Aorta (tissue), 5 donors: ENCODE results near the gene ADM5. TPM values are rescaled to one million over a fixed set of nuclear protein-coding genes. Genes with fewer than 3 reads are reported as not detected.

Experiments used
- ATAC-seq: fragments of 200-7000 bp; cut with Tn5 transposase; one replicate; pipeline ENCODE4 v1.9.1; 2022; ENCODE audit warnings: moderate library complexity; ENCODE audit not compliant: low FRiP score
- DNase-seq, 2 donors: peaks; one replicate each; pipeline ENCODE4 v3.0.0-alpha.2; 2020
- H3K27ac ChIP-seq, 2 donors: one replicate each; pipeline ENCODE4 v1.5.1; 2013; ENCODE audit warnings: low read length in 2 of 2, mild to moderate bottlenecking in 2 of 2, moderate library complexity in 2 of 2, control low read depth in 1 of 2, inconsistent platforms in 1 of 2, low read depth in 1 of 2
- H3K27me3 ChIP-seq, 2 donors: one replicate each; pipeline ENCODE4 v1.6.1; 2013; ENCODE audit warnings: control low read depth in 1 of 2, low read length in 1 of 2, mild to moderate bottlenecking in 1 of 2, moderate library complexity in 1 of 2; ENCODE audit not compliant: insufficient read depth in 2 of 2, control insufficient read depth in 1 of 2
- H3K36me3 ChIP-seq, 2 donors: one replicate each; pipeline ENCODE4 v1.6.1; 2013; ENCODE audit warnings: control low read depth in 1 of 2, low read length in 1 of 2, mild to moderate bottlenecking in 1 of 2; ENCODE audit not compliant: insufficient read depth in 2 of 2, control insufficient read depth in 1 of 2
- H3K4me1 ChIP-seq, 2 donors: one replicate each; pipeline ENCODE4 v1.6.1; 2013; ENCODE audit warnings: low read length in 2 of 2, control low read depth in 1 of 2, mild to moderate bottlenecking in 1 of 2, moderate library complexity in 1 of 2; ENCODE audit not compliant: insufficient read depth in 2 of 2, control insufficient read depth in 1 of 2
- H3K4me3 ChIP-seq, 2 donors: one replicate each; pipeline ENCODE4 v1.5.1; 2013; ENCODE audit warnings: low read length in 2 of 2, control low read depth in 1 of 2, mild to moderate bottlenecking in 1 of 2
- H3K9me3 ChIP-seq: one replicate; pipeline ENCODE4 v1.6.1; 2013; ENCODE audit warnings: mild to moderate bottlenecking, low read length; ENCODE audit not compliant: control insufficient read depth
- WGBS, 2 donors: extraction: QIAGEN DNeasy Blood & Tissue Kit; methylation state at CpG; one replicate each; pipeline ENCODE4 v1.1.7; 2013; 5-methylcytosine and 5-hydroxymethylcytosine counted together
- intact Hi-C, 2 donors: fragments of 100-400 bp; cut with DNase I; formaldehyde crosslinking; loops; one replicate each; pipeline versions ENCODE4 v1.14.2 to v1.15.0; 2022
- polyA plus RNA-seq, 2 donors: library from polyadenylated mRNA; stranded (reverse); fragments of 200-250 nt; gene quantifications; one replicate each; pipeline ENCODE4 v1.2.3, GENCODE V29; 2013
- total RNA-seq, 2 donors: library from RNA; stranded (reverse); fragmentation: NEBNext Ultra II Directional; extraction: Animal tissue kit (Norgen Biotek cat#: 25700); gene quantifications; one replicate each; pipeline ENCODE4 v1.2.1, GENCODE V29; 2021
- donor health status: healthy with polysubstance abuse.
- donor health status: Bipolar disorder and iron deficiency.
- donor health status: DM: no; HTN: no; CAD: no.
- donor health status: DM: no; HTN: no; CAD: no.
- donor health status: DM: yes; HTN: yes; CAD: no.

Gene ADM5
- total and polyA plus RNA-seq, 4 donors: 0.13 to 4.8 (median 0.78) TPM

- intact Hi-C loops: no loop called here
- DNase-seq (no peak), ATAC-seq (no peak)
- no peak overlapping the region for H3K4me3 ChIP-seq
- H3K27me3 ChIP-seq: no peaks in the 10 kb centered on the region
- H3K9me3 ChIP-seq: no peaks in the 10 kb centered on the region
- no peak overlapping the region for H3K27ac ChIP-seq
- H3K36me3 ChIP-seq: no peaks in the 10 kb centered on the region
- no peaks in the 10 kb centered on the region for H3K4me1 ChIP-seq
- WGBS, 2 donors: 91 to 94% methylated on average over 5 of the region's 5 CpGs
These were observed 10.0 kb downstream of the ADM5 start for GRCh38 chr19:49699364-49699763.

GRCh38 chr19:49700563-49700962, 11.2 kb downstream of the ADM5 start:
- 64 to 66% methylated on average over 11 of the region's 11 CpGs for WGBS, 2 donors
- no peak overlapping the region for H3K4me3 ChIP-seq
- intact Hi-C loops: no loop called here
- ATAC-seq (peak; percentile 33), DNase-seq (no peak)
- H3K4me1 ChIP-seq: no peaks in the 10 kb centered on the region
- H3K27ac ChIP-seq: no peak overlapping the region
- H3K36me3 ChIP-seq: no peaks in the 10 kb centered on the region
- H3K27me3 ChIP-seq: no peaks in the 10 kb centered on the region
- no peaks in the 10 kb centered on the region for H3K9me3 ChIP-seq

- intact Hi-C loops: no loop called here
- Histone ChIP-seq H3K4me3 (no peak overlapping the region), H3K9me3 (no peaks in the 10 kb centered on the region), H3K27me3 (no peaks in the 10 kb centered on the region), H3K36me3 (no peaks in the 10 kb centered on the region), H3K4me1 (no peaks in the 10 kb centered on the region), H3K27ac (no peak overlapping the region)
- ATAC-seq (no peak), DNase-seq (no peak)
- WGBS, 2 donors: 49 to 58% methylated on average over 38 to 40 of the region's 40 CpGs
These were observed 11.9 kb downstream of the ADM5 start for GRCh38 chr19:49701271-49701786.

- intact Hi-C loops: no loop called here
- no peak overlapping the region for H3K4me3 ChIP-seq
- no peak for ATAC-seq
- H3K4me1 ChIP-seq: no peaks in the 10 kb centered on the region
- DNase-seq: no peak
- no peaks in the 10 kb centered on the region for H3K9me3 ChIP-seq
- H3K27me3 ChIP-seq: no peaks in the 10 kb centered on the region
- no peaks in the 10 kb centered on the region for H3K36me3 ChIP-seq
- no peak overlapping the region for H3K27ac ChIP-seq
- 80 to 83% methylated on average over 22 of the region's 22 CpGs for WGBS, 2 donors
These were observed 15.7 kb downstream of the ADM5 start for GRCh38 chr19:49704888-49705642.

GRCh38 chr19:49705919-49706318, 16.5 kb downstream of the ADM5 start:
- Histone ChIP-seq H3K4me3 (no peak overlapping the region), H3K36me3 (no peaks in the 10 kb centered on the region), H3K9me3 (no peaks in the 10 kb centered on the region), H3K27me3 (no peaks in the 10 kb centered on the region), H3K27ac (no peak overlapping the region), H3K4me1 (no peaks in the 10 kb centered on the region)
- intact Hi-C loops: no loop called here
- peak; percentile 40 for ATAC-seq
- 91 to 93% methylated on average over 16 of the region's 16 CpGs for WGBS, 2 donors
- DNase-seq: no peak

- no peaks in the 10 kb centered on the region for H3K9me3 ChIP-seq
- no peak overlapping the region for H3K27ac ChIP-seq
- no peak for DNase-seq
- no peak overlapping the region for H3K4me3 ChIP-seq
- intact Hi-C loops: no loop called here
- 92 to 93% methylated on average over 20 of the region's 20 CpGs for WGBS, 2 donors
- no peak for ATAC-seq
- no peaks in the 10 kb centered on the region for H3K27me3 ChIP-seq
- no peaks in the 10 kb centered on the region for H3K4me1 ChIP-seq
- H3K36me3 ChIP-seq: no peaks in the 10 kb centered on the region
These were observed 21.1 kb downstream of the ADM5 start for GRCh38 chr19:49710372-49710951.

GRCh38 chr19:49712397-49712859, 23.0 kb downstream of the ADM5 start:
- ATAC-seq (no peak), DNase-seq (no peak)
- Histone ChIP-seq H3K9me3 (no peaks in the 10 kb centered on the region), H3K27me3 (no peaks in the 10 kb centered on the region), H3K36me3 (no peaks in the 10 kb centered on the region), H3K27ac (no peak overlapping the region), H3K4me3 (no peak overlapping the region), H3K4me1 (no peaks in the 10 kb centered on the region)
- intact Hi-C loops: no loop called here
- 70 to 72% methylated on average over 20 of the region's 20 CpGs for WGBS, 2 donors

- no peaks in the 10 kb centered on the region for H3K9me3 ChIP-seq
- intact Hi-C loops: no loop called here
- no peaks in the 10 kb centered on the region for H3K27me3 ChIP-seq
- no peak overlapping the region for H3K4me3 ChIP-seq
- H3K4me1 ChIP-seq: no peaks in the 10 kb centered on the region
- DNase-seq (no peak), ATAC-seq (no peak)
- no peak overlapping the region for H3K27ac ChIP-seq
- H3K36me3 ChIP-seq: no peaks in the 10 kb centered on the region
- WGBS, 2 donors: 79 to 85% methylated on average over 7 to 8 of the region's 8 CpGs
These were observed 23.9 kb downstream of the ADM5 start for GRCh38 chr19:49713236-49713845.
